Muscle of leg (tissue), 11 donors: ENCODE results near the gene RAD51B. TPM values are rescaled to one million over a fixed set of nuclear protein-coding genes. Genes with fewer than 3 reads are reported as not detected.
"Not testable (repeated sequence)": the region's sequence is repeated elsewhere in the genome, so short reads cannot be mapped to it uniquely, and the experiment has no call there.

Experiments
- DNase-seq: peaks from one replicate; pipeline ENCODE4 v3.0.0; 2013
- H3K27ac ChIP-seq: one replicate; pipeline ENCODE4 v1.5.1; 2013; ENCODE audit warnings: mild to moderate bottlenecking, low read length, control low read depth
- H3K27me3 ChIP-seq: one replicate; pipeline ENCODE4 v1.6.1; 2013; ENCODE audit warnings: low read length; ENCODE audit not compliant: control insufficient read depth, insufficient read depth
- H3K36me3 ChIP-seq: one replicate; pipeline ENCODE4 v1.6.1; 2013; ENCODE audit warnings: low read length; ENCODE audit not compliant: control insufficient read depth, insufficient read depth
- H3K4me1 ChIP-seq: one replicate; pipeline ENCODE4 v1.6.1; 2013; ENCODE audit warnings: low read length; ENCODE audit not compliant: control insufficient read depth, insufficient read depth
- H3K4me3 ChIP-seq: one replicate; pipeline ENCODE4 v1.5.1; 2013; ENCODE audit warnings: low read length, control low read depth
- H3K9me3 ChIP-seq: replicated peaks from 2 replicates; pipeline ENCODE4 v1.6.1; 2013; ENCODE audit warnings: low read depth, low read length; ENCODE audit not compliant: control insufficient read depth
- WGBS: methylation state at CpG from one replicate; pipeline ENCODE4 v1.1.5; 2013; ENCODE audit warnings: missing lambda C conversion rate; ENCODE audit not compliant: insufficient coverage; 5-methylcytosine and 5-hydroxymethylcytosine counted together
- polyA plus RNA-seq, 8 donors: library from polyadenylated mRNA; unstranded; fragments of 120-200 nt; gene quantifications; one replicate each; pipeline versions ENCODE4 v1.2.1 to v1.2.3, GENCODE V29; 2013; ENCODE audit warnings: inconsistent platforms in 1 of 8, low replicate concordance in 1 of 8; ENCODE audit not compliant: insufficient read length in 8 of 8, insufficient read depth in 1 of 8
- total RNA-seq: library from RNA; stranded (reverse); fragments of 120-200 nt; gene quantifications from one replicate; pipeline ENCODE4 v1.2.4, GENCODE V29; 2013

RAD51B gene
- total and polyA plus RNA-seq, 9 donors, result 6.0 to 16.5 (median 7.2) TPM

GRCh38 chr14:68177728-68178127 is 358.1 kb downstream of the RAD51B start:
- Histone ChIP-seq H3K27ac (no peak overlapping the region), H3K4me1 (peaks cover 4% of the 10 kb centered on the region), H3K36me3 (no peaks in the 10 kb centered on the region), H3K9me3 (no peaks in the 10 kb centered on the region), H3K27me3 (no peaks in the 10 kb centered on the region), H3K4me3 (no peak overlapping the region)
- 53% methylated on average over 3 of the region's 3 CpGs for WGBS
- DNase-seq, result no peak

- Histone ChIP-seq H3K4me1 (peaks cover 4% of the 10 kb centered on the region), H3K27me3 (no peaks in the 10 kb centered on the region), H3K27ac (no peak overlapping the region), H3K36me3 (no peaks in the 10 kb centered on the region), H3K9me3 (no peaks in the 10 kb centered on the region), H3K4me3 (no peak overlapping the region)
- DNase-seq, result no peak
- WGBS, result no CpG with 5 or more reads among the region's 2 CpGs
These were observed 358.7 kb downstream of the RAD51B start for GRCh38 chr14:68178282-68178681.

- DNase-seq, result no peak
- Histone ChIP-seq H3K9me3 (peaks cover 3% of the 10 kb centered on the region), H3K4me3 (no peak overlapping the region), H3K4me1 (peaks cover 4% of the 10 kb centered on the region), H3K27me3 (no peaks in the 10 kb centered on the region), H3K27ac (no peak overlapping the region), H3K36me3 (no peaks in the 10 kb centered on the region)
- WGBS, result no CpG with 5 or more reads among the region's 3 CpGs
These were observed 362.1 kb downstream of the RAD51B start for GRCh38 chr14:68181519-68182326.

- WGBS, result 74% methylated on average over 2 of the region's 5 CpGs
- Histone ChIP-seq H3K9me3 (peaks cover 3% of the 10 kb centered on the region), H3K27me3 (no peaks in the 10 kb centered on the region)
These were observed 362.9 kb downstream of the RAD51B start for GRCh38 chr14:68182492-68182891.

GRCh38 chr14:68186500-68187276 is 367.1 kb downstream of the RAD51B start:
- H3K27ac ChIP-seq, H3K4me1 ChIP-seq, H3K36me3 ChIP-seq, DNase-seq, H3K9me3 ChIP-seq, H3K4me3 ChIP-seq, H3K27me3 ChIP-seq: not testable (repeated sequence)
- no CpG with 5 or more reads among the region's 5 CpGs for WGBS

More at GRCh38 chr14:68182492-68182891, 362.9 kb downstream of the RAD51B start:
- no peaks in the 10 kb centered on the region for H3K36me3 ChIP-seq
- H3K4me1 ChIP-seq, result peaks cover 4% of the 10 kb centered on the region
- H3K4me3 ChIP-seq, result no peak overlapping the region
- DNase-seq, result no peak
- H3K27ac ChIP-seq, result no peak overlapping the region

- Histone ChIP-seq H3K27me3 (no peaks in the 10 kb centered on the region), H3K27ac (no peak overlapping the region), H3K4me1 (peaks cover 2% of the 10 kb centered on the region), H3K4me3 (no peak overlapping the region), H3K36me3 (no peaks in the 10 kb centered on the region), H3K9me3 (peaks cover 3% of the 10 kb centered on the region)
- no CpG with 5 or more reads among the region's 1 CpG for WGBS
- DNase-seq, result no peak
These were observed 368.6 kb downstream of the RAD51B start for GRCh38 chr14:68188174-68188573.

- Histone ChIP-seq H3K4me1 (peaks cover 2% of the 10 kb centered on the region), H3K9me3 (peaks cover 3% of the 10 kb centered on the region), H3K4me3 (no peak overlapping the region), H3K27ac (no peak overlapping the region), H3K36me3 (no peaks in the 10 kb centered on the region), H3K27me3 (no peaks in the 10 kb centered on the region)
- WGBS, result no CpG with 5 or more reads among the region's 1 CpG
- DNase-seq, result no peak
These were observed 370.5 kb downstream of the RAD51B start for GRCh38 chr14:68190032-68190431.

- no peaks in the 10 kb centered on the region for H3K9me3 ChIP-seq
- no peaks in the 10 kb centered on the region for H3K27me3 ChIP-seq
- H3K4me3 ChIP-seq, result no peak overlapping the region
- no peaks in the 10 kb centered on the region for H3K36me3 ChIP-seq
- DNase-seq, result peak; percentile 76
- peak overlapping the region; percentile 81 for H3K27ac ChIP-seq
- H3K4me1 ChIP-seq, result peaks cover 3% of the 10 kb centered on the region
These were observed 372.2 kb downstream of the RAD51B start for GRCh38 chr14:68191567-68192321.

GRCh38 chr14:68192935-68193334 is 373.4 kb downstream of the RAD51B start:
- no peak for DNase-seq
- 79% methylated on average over 2 of the region's 2 CpGs for WGBS
- Histone ChIP-seq H3K9me3 (no peaks in the 10 kb centered on the region), H3K27me3 (no peaks in the 10 kb centered on the region), H3K27ac (peak overlapping the region; percentile 81), H3K36me3 (no peaks in the 10 kb centered on the region), H3K4me1 (peaks cover 3% of the 10 kb centered on the region), H3K4me3 (no peak overlapping the region)
